GM23338 (cell line): Measurements from ENCODE around the gene RAD18.

ENCODE experiments used
- CTCF ChIP-seq, 2 experiments: fragments of 200-600 bp in 1 of 2; sonication (generic) in 1 of 2; conservative IDR thresholded peaks; 2 replicates each; pipeline versions ENCODE4 v1.5.1 to v1.6.1; 2016 to 2017; ENCODE audit warnings: antibody characterized with exemption in 2 of 2, low read depth in 2 of 2, mild to moderate bottlenecking in 2 of 2, moderate library complexity in 1 of 2
- EZH2 ChIP-seq: fragments of 200-600 bp; sonication (generic); IDR thresholded peaks from one replicate; pipeline ENCODE4 v1.8.0; 2017; ENCODE audit warnings: antibody characterized with exemption, mild to moderate bottlenecking, low read depth; ENCODE audit not compliant: unreplicated experiment

GRCh38 chr3:8975081-8976020 lies 12.1 kb upstream of the RAD18 start:
- TF ChIP-seq CTCF (conservative IDR thresholded peaks at IDR 0.05; ENCODE audit: low read depth in 2 of 2) (no peak), EZH2 (no peak)
